Measurements from ENCODE around the gene ALDH1A1.
"Not testable (repeated sequence)": the region's sequence is repeated elsewhere in the genome, so short reads cannot be mapped to it uniquely, and the experiment has no call there.

The ALDH1A1 gene

DNA sequence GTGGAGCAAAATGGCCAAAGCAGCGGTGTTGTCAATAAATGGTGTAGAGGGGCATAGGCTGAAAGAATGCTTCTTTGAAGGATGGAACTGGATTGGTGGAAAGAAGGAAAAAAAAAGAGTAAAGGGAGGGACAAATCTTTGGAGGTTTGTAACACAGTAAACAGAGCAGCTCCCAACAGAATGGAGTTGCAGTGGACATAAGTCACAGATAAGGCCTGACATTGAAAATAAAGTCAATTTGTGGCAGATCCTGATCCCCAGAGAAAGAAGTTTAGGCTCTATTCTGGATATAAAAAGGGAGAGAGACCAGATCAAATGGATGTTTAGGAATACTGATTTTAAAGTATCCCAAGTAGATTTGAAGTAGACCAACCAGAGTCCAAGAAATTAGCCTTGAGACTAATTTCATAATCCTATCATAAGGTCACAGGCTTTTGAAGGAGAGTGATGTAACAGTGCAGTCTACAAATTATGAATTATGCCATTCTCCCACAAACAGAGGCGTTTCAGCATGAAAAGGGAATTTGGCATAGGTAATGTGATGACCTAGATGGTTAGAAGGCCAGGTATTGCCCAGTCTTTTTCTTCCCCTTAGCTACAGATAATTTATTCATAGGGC is 8.9 kb downstream of the ALDH1A1 start:
- DNase-seq (ENCODE audit: low spot score), result no peak

DNA sequence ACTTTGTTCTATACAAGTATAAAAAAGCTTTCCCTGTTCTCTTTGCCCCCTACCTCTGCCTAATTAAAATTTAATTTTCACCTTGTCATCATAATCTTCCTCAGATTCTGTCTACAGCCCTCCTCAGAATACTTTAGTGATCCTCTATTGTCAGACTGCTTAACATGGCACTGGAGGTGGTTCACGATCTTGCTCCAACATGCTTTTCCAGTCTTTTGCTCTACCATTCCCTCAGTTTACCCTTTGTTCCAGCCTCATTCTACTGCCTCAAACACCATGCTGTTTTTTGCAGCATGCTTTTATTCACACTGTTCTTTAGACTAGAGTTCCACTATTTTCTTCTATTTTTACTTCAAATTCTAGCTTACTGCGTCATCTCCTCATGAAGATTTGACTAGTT is 10.4 kb downstream of the ALDH1A1 start:
- no peak for DNase-seq (ENCODE audit: low spot score)

DNA sequence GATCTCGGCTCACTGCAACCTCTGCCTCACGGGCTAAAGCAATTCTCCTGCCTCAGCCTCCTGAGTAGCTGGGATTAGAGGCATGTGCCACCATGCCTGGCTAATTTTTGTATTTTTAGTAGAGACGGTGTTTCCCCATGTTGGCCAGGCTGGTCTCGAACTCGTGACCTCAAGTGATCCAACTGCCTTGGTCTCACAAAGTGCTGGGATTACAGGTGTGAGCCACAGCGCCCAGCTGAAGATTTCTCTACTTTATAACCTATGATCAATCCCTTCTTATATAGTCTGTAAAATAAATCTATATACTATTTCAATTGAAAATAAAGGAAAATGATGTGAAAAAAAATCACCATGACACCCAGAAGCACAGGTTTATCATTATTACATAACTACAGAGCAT is 13.3 kb downstream of the ALDH1A1 start:
- DNase-seq (ENCODE audit: low spot score), result not testable (repeated sequence)

DNA sequence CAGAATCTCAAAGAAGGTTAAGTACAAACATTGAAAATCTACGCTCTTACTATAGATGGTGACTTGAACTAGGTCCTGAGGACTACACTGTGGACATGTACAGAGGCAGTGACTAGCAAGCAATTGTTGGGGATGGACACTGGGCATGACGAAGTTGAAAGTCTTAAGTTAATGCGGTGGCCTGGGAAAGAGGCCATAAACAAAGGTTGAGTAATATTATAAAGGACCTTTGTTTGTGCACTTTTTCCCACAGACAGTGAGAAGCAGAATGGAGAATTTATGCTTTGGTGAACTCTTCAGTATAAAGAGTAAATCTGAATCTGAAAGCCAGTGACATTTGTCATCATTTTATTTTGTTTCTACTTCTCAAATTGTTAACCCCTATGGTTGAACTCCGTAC is 15.3 kb downstream of the ALDH1A1 start:
- no peak for DNase-seq (ENCODE audit: low spot score)

DNA sequence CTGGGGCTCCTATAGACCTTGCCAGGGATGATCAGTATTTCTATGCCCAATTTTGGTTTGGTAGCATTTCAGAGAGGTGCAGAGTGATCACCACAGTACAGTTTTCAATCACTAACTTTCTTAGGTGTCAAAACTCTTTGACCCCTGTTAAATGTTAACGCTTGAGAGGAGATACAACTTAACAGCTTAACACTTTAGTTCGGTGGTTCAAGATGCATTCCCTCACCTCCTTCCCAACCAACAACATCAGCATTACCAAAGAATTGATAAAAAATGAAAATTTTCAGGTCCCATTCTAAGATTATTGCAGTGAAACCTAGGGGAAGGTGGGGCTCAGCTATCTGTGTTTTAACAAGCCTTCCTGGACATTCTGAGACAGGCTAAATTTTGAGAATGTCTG is 16.2 kb downstream of the ALDH1A1 start:
- DNase-seq (ENCODE audit: low spot score), result no peak

DNA sequence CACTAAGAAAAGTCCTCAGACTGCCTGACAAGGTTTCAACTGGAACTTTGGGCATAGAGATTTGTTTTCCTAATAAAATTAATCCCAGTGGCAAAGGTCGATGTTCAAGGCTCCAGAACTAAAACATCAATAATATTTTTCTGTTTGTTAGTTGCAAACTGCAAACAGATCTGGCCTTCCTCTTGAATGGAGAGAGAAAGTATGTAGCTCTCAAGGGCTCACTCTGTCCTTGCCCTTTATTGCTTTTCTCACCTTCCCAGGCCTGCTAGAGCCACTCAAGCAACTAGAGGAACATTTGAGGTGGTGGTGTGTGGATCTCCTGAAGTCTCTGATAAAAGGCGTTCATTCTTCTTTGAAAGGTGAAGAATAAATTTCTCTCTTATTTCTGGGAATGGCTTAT is 16.6 kb downstream of the ALDH1A1 start:
- DNase-seq (ENCODE audit: low spot score), result no peak

DNA sequence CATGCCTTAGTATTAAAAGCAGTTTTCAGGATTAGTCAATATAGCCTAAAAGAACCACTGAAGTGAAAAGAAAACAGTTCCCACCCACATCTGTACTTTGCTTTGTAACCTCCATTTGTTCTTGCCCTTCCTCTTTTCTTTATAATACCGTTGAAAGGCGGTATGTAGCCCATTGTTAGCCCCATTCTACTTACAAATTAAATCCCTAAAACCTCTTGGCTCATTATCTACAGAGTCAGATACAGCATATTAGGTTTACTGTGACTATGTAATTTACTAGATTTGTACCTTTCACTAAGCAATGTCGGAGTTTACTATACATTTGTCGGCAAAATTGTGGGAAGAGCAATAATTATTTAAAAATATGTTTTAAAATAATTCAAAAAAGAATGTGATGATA is 17.3 kb downstream of the ALDH1A1 start:
- no peak for DNase-seq (ENCODE audit: low spot score)

DNA sequence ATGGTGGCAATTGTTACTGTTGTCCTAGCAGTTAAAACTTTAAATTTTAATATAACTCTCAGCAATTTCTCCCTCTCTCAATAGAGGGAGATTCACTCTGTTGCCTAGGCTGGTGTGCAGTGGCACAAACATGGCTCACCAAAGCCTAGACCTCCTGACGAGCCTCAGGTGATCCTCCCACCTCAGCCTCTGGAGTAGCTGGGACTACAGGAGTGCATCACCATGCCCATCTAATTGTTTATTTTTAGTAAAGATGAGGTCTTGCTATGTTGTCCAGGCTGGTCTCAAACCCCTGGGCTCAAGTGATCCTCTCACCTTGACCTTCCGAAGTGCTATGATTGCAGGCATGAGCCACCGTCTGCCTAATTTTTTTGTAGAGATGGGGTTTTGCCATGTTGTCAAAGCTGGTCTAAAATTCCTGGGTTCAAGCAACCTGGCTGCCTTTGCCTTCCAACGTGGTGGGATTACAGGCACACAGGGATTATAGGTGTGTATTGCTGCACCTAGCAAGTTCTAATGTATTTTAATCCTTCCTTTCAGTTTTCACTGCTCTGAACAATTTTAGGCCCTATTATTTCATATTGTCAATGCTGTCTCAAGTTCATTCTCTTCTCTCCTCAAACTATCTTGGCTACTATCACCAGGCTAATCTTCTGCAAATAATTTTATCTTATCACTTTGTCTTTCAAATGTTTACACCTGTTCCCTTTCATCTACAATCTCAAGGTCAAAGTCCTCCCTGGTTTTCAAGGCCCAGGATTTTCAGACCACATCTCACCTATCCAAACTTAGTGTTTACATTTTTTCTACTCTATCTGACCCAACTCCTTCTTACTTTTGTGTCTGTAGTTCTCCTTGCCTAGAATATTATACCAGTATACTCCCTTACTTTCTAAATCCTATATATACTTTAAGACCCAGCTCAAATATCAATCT is 18.9 kb downstream of the ALDH1A1 start:
- no peak for DNase-seq (ENCODE audit: low spot score)

DNA sequence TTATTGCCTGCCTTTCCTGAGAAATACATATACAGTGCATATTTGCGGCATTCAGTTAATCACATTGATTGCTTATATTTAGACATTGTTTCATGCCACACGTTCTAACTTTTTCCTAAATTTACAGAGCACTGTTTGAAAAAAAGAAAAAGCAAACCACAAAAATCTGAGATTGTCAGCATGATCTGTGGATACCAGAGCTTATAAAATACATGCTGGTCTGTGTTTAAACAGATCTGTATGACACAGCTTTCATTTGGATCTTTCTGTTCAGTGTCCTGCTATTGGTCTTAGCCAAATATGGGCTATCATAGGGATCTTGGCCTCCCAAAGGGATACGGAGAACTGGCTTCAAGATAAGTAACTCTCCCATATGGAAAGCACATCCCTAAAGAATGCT is 20.2 kb downstream of the ALDH1A1 start:
- DNase-seq (ENCODE audit: low spot score), result peak; percentile 16

DNA sequence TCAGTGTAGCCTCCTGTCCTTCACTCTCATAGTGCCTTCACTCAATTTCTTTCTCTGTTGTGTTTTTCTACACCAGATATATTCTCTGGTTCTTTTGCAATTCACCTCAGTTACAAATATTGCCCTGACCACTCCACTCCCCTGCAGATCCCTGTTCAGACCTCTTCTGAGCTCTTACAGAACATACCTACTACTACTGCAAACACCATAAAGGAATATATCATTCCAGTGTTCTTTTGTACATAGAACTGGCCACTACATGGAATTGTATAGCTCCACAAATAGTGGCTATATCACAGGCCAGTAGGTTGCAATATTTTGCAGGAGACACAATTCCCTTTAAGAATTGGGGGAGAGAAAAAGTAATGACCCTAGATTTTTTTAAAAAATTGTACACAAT is 21.0 kb downstream of the ALDH1A1 start:
- no peak for DNase-seq (ENCODE audit: low spot score)

DNA sequence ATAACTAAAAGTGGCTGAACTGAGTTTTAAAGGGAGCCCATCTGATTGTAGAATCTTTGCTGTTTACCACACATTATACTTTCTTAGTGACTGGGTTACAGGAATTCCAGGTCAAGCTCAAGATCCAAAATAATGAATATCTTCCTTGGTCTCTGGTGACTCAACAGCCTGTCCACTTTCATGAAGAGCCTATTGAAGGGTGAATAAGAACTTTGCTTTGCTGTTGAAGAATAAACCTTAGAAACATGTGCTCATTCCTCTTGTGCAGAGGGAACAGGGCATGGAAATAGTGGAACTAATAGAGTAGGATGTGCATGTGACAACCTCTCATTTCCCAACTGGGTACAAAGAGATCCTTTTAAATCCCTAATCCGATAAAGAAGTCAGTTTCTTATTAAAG is 21.4 kb downstream of the ALDH1A1 start:
- DNase-seq (ENCODE audit: low spot score), result no peak

DNA sequence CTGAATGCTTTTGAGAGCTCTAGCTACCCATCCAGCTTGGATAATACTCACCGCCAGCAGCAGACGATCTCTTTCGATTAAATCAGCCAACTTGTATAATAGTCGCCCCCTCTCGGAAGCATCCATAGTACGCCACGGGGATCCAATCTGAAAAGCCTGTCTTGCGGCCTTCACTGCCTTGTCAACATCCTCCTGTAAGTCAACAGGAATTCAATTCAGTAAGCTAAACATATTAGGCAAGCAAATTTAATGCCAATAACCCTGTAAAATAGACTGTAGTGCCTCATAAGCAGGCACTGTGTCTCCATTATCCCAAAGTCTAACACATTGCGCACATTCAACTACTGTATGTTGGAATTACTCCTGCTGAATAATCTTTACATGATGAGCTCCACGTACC is 22.0 kb downstream of the ALDH1A1 start:
- no peak for DNase-seq (ENCODE audit: low spot score)

DNA sequence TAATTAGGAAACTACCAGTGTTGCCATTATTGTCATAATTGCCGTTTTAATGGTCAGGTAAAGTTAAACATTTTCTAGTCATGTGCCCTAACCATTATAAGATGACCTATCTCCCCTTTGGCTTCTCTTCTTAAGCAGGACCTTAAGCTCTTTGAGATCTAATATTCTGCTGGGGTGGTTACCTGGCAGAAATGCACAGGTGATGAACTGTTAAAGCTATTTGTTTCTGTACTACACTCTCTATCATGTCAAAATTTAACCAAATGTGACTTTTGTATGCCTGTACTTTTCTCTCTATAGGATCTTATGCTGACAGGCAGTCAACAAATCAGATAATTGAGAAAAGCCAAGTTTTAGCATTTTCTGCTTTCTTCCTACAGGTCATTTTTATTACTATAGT is 23.3 kb downstream of the ALDH1A1 start:
- no peak for DNase-seq (ENCODE audit: low spot score)

DNA sequence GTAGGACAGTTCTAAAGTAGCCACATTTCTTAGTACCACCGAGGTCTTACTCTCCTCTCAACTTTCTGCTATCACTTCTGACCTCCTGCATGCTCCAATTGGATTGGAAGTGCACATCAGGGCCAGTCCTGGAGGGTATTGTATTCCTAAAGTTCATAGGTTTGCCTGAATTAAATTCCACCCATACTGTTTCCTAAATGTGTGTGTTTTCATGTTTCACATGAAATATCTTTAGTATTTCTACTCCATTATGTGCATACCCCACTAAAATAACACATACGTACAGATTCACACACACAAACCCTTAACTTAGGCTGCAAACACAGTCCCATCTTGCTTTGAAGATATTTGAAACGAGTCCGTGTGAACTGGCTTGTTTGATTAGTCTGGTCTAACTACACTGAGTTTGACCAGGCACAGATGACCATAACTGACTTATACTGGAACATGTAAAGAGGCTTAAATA is 24.8 kb downstream of the ALDH1A1 start:
- DNase-seq (ENCODE audit: low spot score), result no peak

DNA sequence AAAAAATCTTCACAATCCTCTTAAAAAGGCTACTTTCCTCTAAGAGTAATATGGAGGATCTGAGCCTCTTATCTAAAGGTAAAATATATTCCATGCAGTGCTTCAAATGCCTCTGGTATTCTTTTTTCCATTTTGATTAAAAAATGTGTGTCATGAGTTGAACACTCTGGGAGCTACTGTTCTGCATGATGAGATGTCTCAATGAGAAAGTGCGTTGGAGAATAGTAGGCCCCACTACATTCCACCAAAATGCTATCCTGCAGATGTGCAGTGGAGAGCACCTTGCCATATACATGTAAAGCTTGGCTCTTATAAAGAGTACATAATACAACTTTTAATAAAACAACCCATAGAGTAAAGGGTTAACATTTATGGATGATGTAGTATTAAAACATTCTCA is 26.3 kb downstream of the ALDH1A1 start:
- DNase-seq (ENCODE audit: low spot score), result no peak

DNA sequence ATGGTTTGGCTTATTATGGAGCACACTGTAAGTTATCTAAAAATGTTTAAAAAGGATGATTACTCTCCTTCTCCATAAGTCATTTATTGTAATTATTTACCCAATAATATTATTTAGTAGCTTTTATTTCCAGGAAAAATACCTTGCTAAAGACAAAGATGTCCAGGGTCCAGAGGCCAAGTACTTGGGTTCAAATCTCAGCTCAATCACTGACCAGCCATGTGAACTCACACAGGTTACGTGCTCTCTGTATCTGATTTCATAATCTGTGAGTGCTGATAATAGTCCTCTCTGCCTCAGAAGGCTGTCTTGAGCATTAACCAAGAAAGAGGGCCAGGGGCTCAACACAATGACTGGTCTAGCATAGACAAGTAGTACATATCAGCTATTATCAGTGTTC is 27.0 kb downstream of the ALDH1A1 start:
- no peak for DNase-seq (ENCODE audit: low spot score)

DNA sequence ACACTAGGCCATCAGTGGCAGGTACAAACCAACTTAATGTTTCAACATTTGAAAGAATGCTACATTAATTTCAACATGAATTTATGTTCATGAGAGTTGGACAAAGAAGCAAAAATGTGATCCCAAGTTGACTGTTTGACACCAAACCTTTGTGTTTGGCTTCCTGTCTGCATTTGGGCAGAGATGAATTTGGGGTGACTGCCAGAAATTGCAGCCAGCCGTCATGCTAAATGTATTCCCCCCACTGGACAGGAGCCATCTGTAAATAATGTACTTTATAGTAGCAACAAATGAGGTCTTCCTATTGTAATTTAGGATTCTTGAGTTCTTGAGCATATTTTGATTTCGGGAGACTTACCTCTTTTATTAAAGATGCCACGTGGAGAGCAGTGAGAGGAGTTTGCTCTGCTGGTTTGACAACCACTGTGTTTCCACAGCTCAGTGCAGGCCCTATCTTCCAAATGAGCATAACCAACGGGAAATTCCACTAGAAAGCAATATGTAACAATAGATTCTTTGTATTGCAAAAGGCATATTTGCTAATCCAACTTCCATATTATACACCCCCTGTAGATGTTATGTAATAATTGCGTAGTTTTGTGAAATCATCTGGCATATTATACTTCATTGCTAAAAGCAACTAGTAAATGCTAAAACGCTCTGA is 27.6 kb downstream of the ALDH1A1 start:
- DNase-seq (ENCODE audit: low spot score), result no peak

DNA sequence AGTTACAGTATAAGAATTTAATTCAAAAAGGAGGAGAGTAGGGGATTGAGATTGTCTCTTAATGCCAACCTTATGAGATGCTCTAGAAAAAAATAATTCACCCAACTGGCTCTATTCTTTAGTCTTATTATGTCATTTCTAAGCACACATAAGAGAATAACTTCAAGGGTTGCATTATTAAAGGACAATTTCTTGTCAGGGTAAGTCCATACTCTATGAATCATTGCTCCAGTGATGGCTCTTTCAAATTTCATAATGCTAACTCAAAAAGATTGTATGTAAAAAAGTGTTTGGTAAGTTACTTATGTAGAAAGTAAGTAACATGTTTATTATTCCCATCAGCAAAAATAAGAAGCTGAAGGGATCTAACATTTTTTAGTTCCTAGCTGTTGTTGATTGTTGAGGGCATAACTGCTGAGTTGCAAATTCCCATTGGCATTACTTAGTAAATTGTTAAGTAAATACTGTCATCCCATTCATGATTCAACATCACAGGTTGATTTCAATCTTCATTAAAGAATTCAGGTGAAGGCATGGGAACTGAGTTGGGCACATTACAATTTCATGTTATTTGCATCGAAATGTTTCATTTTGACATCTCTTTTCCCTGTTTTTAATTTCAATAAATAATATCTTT is 28.6 kb downstream of the ALDH1A1 start:
- DNase-seq (ENCODE audit: low spot score), result no peak

DNA sequence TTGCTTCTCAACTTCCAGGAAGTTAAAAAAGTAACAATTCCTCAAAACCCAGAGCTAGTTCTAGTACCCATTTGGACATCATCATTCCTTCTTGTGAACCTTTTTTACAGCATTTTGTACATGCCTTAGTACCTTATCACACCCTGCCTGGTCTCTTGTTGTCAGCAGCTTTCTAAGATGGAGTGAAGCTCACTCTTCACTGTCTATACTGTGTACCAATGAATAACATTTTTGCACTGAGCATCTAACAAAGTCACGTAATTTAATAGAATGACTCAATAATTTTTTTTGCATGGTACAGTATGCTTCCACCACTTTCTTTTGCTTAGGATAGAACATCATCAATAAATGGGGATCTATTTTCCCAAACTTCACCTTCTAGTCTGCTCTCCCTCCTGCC is 29.8 kb downstream of the ALDH1A1 start:
- DNase-seq (ENCODE audit: low spot score), result no peak

DNA sequence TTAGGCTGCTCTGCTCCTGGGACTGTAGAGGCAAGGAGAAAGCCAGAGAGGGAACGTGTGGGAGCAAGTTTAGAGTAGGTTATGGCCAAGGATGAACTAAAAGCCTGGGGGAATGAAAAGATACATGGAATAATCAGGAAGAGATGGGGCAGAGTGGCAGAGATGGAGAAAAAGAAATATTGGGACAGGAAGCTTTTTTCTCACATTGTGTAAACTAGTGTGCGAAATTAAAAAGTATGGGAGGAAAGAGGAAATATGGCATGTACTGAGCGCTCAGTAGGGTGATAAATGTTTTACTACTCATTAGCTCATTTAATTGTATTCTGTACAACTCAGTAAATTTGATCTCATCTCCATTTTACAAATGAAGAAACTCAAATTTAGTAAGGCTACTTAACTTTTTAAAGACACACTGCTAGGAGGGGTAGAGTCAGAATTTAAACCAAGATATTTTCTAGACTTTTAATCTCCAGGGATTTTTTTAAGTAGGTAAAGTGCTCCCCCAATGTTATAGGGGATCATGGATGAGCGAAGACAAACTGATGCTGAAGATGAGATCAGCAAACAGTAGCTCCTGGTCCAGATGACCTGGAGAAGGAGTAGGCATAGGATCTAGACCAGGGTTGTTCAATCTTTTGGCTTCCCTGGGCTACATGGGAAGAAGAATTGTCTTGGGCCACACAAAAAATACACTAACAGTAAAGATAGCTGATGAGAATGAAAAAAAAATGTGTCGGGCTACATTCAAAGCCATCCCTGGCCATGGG is 30.8 kb downstream of the ALDH1A1 start:
- no peak for DNase-seq (ENCODE audit: low spot score)

DNA sequence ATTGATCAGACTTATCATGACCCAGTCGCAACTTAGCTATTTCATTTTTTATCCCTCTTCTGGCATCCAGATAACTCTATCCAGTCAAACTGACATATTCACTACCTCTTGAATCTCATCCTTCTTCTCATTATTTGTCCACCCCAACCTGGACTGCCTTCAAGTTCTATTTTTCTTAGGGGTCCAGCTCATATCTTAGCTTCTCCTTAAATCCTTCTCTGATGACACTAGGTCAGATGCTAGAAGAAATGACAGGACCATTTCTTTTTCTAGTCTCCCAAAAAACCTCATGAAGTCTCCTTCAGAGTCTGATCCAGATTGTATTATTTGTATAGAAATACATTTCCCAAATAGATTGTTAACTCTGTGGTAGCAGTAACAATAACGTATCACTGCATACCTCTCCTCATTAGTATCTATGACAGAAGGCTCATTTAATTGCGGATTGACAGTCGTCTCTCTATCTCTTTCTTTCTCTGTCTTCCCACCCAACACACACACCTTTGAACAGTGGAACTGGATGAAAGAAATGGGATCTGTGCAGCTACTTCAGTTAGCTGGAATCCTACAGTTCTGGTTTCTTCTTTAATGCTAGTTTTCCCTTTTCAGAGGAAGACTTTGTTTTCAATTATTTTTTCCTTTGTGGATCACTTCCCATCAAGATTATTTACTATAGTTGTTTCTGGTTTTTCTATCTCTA is 33.5 kb downstream of the ALDH1A1 start:
- DNase-seq (ENCODE audit: low spot score), result no peak
